Gastrocnemius medialis (tissue), 4 donors: ENCODE results near the gene VPS8. TPM values are rescaled to one million over a fixed set of nuclear protein-coding genes. Genes with fewer than 3 reads are reported as not detected.
A peak's percentile ranks its signal among the peaks of the same experiment; 100 is the strongest.

ENCODE experiments used
- ATAC-seq, 2 donors: fragments of 150-250 bp; one replicate each; pipeline ENCODE4 v1.9.1; 2016
- DNase-seq, 2 donors: peaks; one replicate each; pipeline ENCODE4 v3.0.0-alpha.2; 2019
- H3K27ac ChIP-seq, 4 donors: fragments of 200-600 bp; sonication (generic); 1 replicate in 1 of 4; 2 replicates in 3 of 4; pipeline ENCODE4 v1.5.1; 2016 to 2018; ENCODE audit warnings: mild to moderate bottlenecking in 2 of 4, moderate library complexity in 1 of 4
- H3K27me3 ChIP-seq, 3 donors: fragments of 200-600 bp; sonication (generic) in 2 of 3; 1 replicate in 1 of 3; 2 replicates in 2 of 3; pipeline versions ENCODE4 v1.5.1 to v1.6.0; 2016 to 2019; ENCODE audit warnings: mild to moderate bottlenecking in 1 of 3, moderate library complexity in 1 of 3
- H3K36me3 ChIP-seq, 2 donors: fragments of 200-600 bp; sonication (generic) in 1 of 2; one replicate each; pipeline ENCODE4 v1.5.1; 2017 to 2018
- H3K4me1 ChIP-seq, 2 donors: fragments of 200-600 bp; sonication (generic) in 1 of 2; one replicate each; pipeline ENCODE4 v1.5.1; 2016 to 2017; ENCODE audit warnings: mild to moderate bottlenecking in 2 of 2
- H3K4me3 ChIP-seq, 4 donors: fragments of 200-600 bp; sonication (generic) in 3 of 4; 1 replicate in 1 of 4; 2 replicates in 3 of 4; pipeline ENCODE4 v1.5.1; 2016 to 2019; ENCODE audit warnings: mild to moderate bottlenecking in 2 of 4
- H3K9me3 ChIP-seq, 3 donors: fragments of 200-600 bp; sonication (generic) in 2 of 3; 1 replicate in 1 of 3; 2 replicates in 2 of 3; pipeline ENCODE4 v1.5.1; 2016 to 2019
- CTCF ChIP-seq, 5 experiments: fragments of 450-650 bp in 3 of 5; fragments of 200-600 bp in 2 of 5; sonication (generic) in 2 of 5; IDR thresholded peaks in 4 of 5; conservative IDR thresholded peaks in 1 of 5; 1 replicate in 4 of 5; 2 replicates in 1 of 5; pipeline ENCODE4 v1.5.1; 2016 to 2019; ENCODE audit warnings: antibody characterized with exemption in 5 of 5, mild to moderate bottlenecking in 3 of 5, moderate library complexity in 3 of 5
- POLR2A ChIP-seq, 2 donors: fragments of 450-650 bp; IDR thresholded peaks; one replicate each; pipeline ENCODE4 v1.6.1; 2017; ENCODE audit warnings: antibody characterized with exemption in 2 of 2, mild to moderate bottlenecking in 2 of 2, moderate library complexity in 2 of 2
- in situ Hi-C, 4 donors: fragments of 200-750 bp; cut with MboI; loops; one replicate each; pipeline versions ENCODE4 v1.15.0 to v1.8.0; 2017; ENCODE audit warnings: low sequenced_read_pairs in 4 of 4
- intact Hi-C: fragments of 100-400 bp; cut with DNase I; formaldehyde crosslinking; loops from one replicate; pipeline ENCODE4 v1.15.1; 2023; ENCODE audit warnings: low total_unique reads
- total RNA-seq, 4 donors: library from RNA; depleted of rRNA; stranded (reverse); fragments of >200 nt; gene quantifications; one replicate each; pipeline versions ENCODE4 v1.1.0 to v1.2.3, GENCODE V29; 2016

The VPS8 gene
- total RNA-seq, 4 donors from 2014 or later: 37.2 to 64.1 (median 51.2) TPM

- Histone ChIP-seq H3K4me3 (no peak overlapping the region), H3K36me3 (no peaks in the 10 kb centered on the region), H3K27ac (no peak overlapping the region), H3K4me1 (no peaks in the 10 kb centered on the region), H3K9me3 (no peaks in the 10 kb centered on the region), H3K27me3 (no peaks in the 10 kb centered on the region)
- intact Hi-C loops (loop anchor here (10.0 kb wide), 1 partner anchor 406 kb away; the partner anchor contains the start of genes CLCN2 and POLR2H), in situ Hi-C loops (loop anchor here in 1 of 4 donors (25.0 kb wide), 1 partner anchor 408 kb away; the partner anchor contains the start of genes CLCN2 and POLR2H)
- no peak for DNase-seq
- ATAC-seq: no peak
- no peak for TF ChIP-seq POLR2A (IDR thresholded peaks at IDR 0.05)
- no peak for TF ChIP-seq CTCF (IDR thresholded peaks at IDR 0.05 in 4 of 5, conservative IDR thresholded peaks at IDR 0.05 in 1 of 5)
Measured at GRCh38 chr3:184770541-184770940, 41.4 kb upstream of the VPS8 start.

- DNase-seq (no peak), ATAC-seq (no peak)
- Histone ChIP-seq H3K27ac (no peak overlapping the region), H3K4me3 (no peak overlapping the region), H3K36me3 (no peaks in the 10 kb centered on the region), H3K4me1 (no peaks in the 10 kb centered on the region), H3K27me3 (no peaks in the 10 kb centered on the region), H3K9me3 (no peaks in the 10 kb centered on the region)
- intact Hi-C loops (loop anchor here (10.0 kb wide), 1 partner anchor 407 kb away; the partner anchor contains the start of genes CLCN2 and POLR2H), in situ Hi-C loops (loop anchor here in 1 of 4 donors (25.0 kb wide), 1 partner anchor 409 kb away; the partner anchor contains the start of genes CLCN2 and POLR2H)
- TF ChIP-seq CTCF (IDR thresholded peaks at IDR 0.05 in 4 of 5, conservative IDR thresholded peaks at IDR 0.05 in 1 of 5): no peak
- no peak for TF ChIP-seq POLR2A (IDR thresholded peaks at IDR 0.05)
Measured at GRCh38 chr3:184771301-184772127, 40.5 kb upstream of the VPS8 start.

GRCh38 chr3:184772667-184773272 lies 39.2 kb upstream of the VPS8 start:
- Histone ChIP-seq H3K4me1 (no peaks in the 10 kb centered on the region), H3K36me3 (no peaks in the 10 kb centered on the region), H3K9me3 (no peaks in the 10 kb centered on the region), H3K4me3 (no peak overlapping the region), H3K27ac (no peak overlapping the region), H3K27me3 (no peaks in the 10 kb centered on the region)
- intact Hi-C loops: loop anchor here (10.0 kb wide), 1 partner anchor 408 kb away; the partner anchor contains the start of genes CLCN2 and POLR2H
- DNase-seq: no peak
- in situ Hi-C loops: loop anchor here in 1 of 4 donors (25.0 kb wide), 1 partner anchor 410 kb away; the partner anchor contains the start of genes CLCN2 and POLR2H
- ATAC-seq: no peak
- TF ChIP-seq POLR2A (IDR thresholded peaks at IDR 0.05): no peak
- TF ChIP-seq CTCF (IDR thresholded peaks at IDR 0.05 in 4 of 5, conservative IDR thresholded peaks at IDR 0.05 in 1 of 5): no peak

- peak overlapping the region in 1 of 4 donors; percentile 33 for H3K27ac ChIP-seq
- TF ChIP-seq POLR2A (IDR thresholded peaks at IDR 0.05): no peak
- no peak for TF ChIP-seq CTCF (IDR thresholded peaks at IDR 0.05 in 4 of 5, conservative IDR thresholded peaks at IDR 0.05 in 1 of 5)
- H3K36me3 ChIP-seq: no peaks in the 10 kb centered on the region
- DNase-seq (no peak), ATAC-seq (no peak)
- no peak overlapping the region for H3K4me3 ChIP-seq
- no peaks in the 10 kb centered on the region for H3K27me3 ChIP-seq
- no peaks in the 10 kb centered on the region for H3K4me1 ChIP-seq
- intact Hi-C loops: loop anchor here (10.0 kb wide), 1 partner anchor 409 kb away; the partner anchor contains the start of genes CLCN2 and POLR2H
- in situ Hi-C loops: loop anchor here in 1 of 4 donors (25.0 kb wide), 1 partner anchor 411 kb away; the partner anchor contains the start of genes CLCN2 and POLR2H
- H3K9me3 ChIP-seq: no peaks in the 10 kb centered on the region
Measured at GRCh38 chr3:184773283-184774186, 38.4 kb upstream of the VPS8 start.
